GM12872 (cell line): Measurements from ENCODE around the gene PLK4.

ENCODE experiments used
- CTCF ChIP-seq: IDR thresholded peaks from 3 replicates; pipeline ENCODE4 v1.5.1; 2011; ENCODE audit warnings: low read depth, mild to moderate bottlenecking, low read length, moderate library complexity; ENCODE audit not compliant: insufficient read depth

The PLK4 gene

GRCh38 chr4:127852661-127853060 is 28.0 kb upstream of the PLK4 start:
- no peak for TF ChIP-seq CTCF

DNA sequence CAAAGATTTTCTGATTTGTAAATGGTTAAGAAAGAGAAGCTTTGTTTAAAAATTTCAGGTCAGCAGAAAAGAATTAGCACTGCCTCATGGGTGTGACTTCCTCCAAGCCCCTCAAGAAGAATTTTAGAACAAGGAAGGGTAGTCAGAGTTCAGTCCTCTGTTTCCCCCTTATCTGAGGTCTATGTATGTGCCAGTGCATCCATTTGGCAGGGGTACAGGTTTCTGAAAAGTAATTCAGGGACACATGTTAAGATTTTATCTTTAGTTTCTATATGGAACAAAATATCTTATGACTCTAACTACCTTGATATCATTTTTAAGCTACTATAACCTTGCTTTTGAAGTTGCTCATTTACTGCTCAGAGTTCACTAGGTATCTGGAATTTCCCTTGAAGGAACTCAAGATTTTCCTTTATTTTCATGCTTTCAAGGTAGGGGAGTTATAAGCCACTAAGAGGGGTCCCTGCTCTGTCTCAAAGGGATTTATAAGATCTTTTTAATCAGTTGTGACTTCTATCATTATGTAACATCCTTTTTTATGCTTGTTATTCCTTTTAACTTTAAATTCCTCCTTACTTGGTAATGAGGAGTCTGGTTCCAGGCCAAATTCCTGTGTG is 24.4 kb upstream of the PLK4 start:
- no peak for TF ChIP-seq CTCF

DNA sequence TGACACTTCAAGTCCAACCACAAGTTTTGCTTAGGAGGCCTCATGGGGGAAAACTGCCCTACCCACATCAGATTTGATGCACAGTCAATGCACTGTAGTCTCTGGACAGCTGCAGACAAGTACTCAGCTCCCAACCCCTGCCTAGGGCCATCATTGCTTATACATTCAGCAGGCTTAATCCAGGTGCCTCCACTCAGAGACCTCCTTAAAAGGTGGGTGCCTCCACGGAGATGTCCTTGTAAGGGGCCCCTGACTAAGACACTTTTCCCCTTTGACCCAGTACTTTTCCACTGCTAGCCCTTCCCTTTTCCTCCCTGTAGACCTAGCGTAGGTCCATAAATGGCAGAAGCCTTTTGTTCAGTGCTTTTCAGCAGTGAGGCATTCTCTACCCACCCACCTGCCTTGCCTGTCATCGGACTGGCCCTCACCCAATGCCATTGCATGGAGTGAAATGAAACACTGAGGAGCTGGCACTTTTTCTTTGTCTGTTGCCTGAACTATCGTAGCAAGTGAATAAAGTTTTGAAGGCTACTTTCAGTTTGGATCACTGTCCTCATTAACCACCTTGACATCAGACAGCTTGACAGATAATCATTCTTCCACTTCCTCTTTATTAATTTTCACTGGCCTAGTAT is 23.8 kb upstream of the PLK4 start:
- TF ChIP-seq CTCF = no peak

DNA sequence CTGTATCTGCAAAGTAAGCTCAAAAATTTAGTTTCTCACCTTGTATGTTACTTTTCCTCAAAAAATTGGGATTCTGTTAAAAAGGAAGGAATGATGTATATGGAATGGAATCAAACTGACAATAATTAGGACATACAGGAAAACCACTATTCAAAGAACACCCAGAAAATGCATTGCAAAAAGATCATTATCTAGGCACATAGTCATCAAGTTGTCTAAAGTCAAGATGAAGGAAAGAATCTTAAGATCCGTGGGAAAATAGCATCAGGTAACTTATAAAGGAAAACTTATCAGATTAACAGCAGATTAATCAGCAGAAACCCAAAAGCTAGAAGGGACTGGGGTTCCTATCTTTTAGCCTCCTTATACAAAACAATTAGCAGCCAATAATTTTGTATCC is 23.1 kb upstream of the PLK4 start:
- no peak for TF ChIP-seq CTCF

GRCh38 chr4:127868196-127868595 is 12.5 kb upstream of the PLK4 start:
- no peak for TF ChIP-seq CTCF

GRCh38 chr4:127870281-127870680 is 10.4 kb upstream of the PLK4 start:
- no peak for TF ChIP-seq CTCF

DNA sequence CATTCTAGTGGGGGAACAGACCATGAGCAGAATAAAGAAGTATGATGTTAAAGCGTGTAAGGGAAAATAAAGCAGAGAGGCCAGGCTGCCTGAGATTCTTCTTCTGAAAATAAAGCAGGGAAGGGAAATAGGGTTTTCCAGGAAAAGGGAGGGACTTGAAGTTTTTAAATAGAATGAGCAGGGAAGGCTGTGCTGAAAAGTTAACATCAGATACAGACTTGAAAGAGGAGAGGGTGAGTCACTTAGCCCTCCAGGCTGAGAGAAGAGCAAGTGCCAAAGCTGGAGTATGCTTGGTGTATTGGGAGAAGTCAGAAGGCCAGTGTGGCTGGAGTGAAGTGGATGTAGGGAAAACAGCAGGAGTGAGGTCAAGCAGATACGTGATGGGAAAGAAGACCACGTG is 10.0 kb upstream of the PLK4 start:
- TF ChIP-seq CTCF = no peak
